Osteocyte (in vitro differentiated cells): ENCODE measurements around the gene MLN. TPM values are rescaled to one million over a fixed set of nuclear protein-coding genes. Genes with fewer than 3 reads are reported as not detected.

Experiments
- DNase-seq: peaks from one replicate; pipeline ENCODE4 v3.0.0; 2021; ENCODE audit warnings: mixed read lengths; ENCODE audit not compliant: unreplicated experiment; ENCODE audit errors: extremely low spot score
- H3K27ac Mint-ChIP-seq: one replicate; pipeline ENCODE4 v1.8.0; 2021; ENCODE audit warnings: mild to moderate bottlenecking, mixed read lengths; ENCODE audit not compliant: unreplicated experiment
- H3K27me3 Mint-ChIP-seq: one replicate; pipeline ENCODE4 v1.8.0; 2021; ENCODE audit warnings: mixed read lengths; ENCODE audit not compliant: unreplicated experiment
- H3K36me3 Mint-ChIP-seq: one replicate; pipeline ENCODE4 v1.8.0; 2021; ENCODE audit warnings: mixed read lengths; ENCODE audit not compliant: unreplicated experiment
- H3K4me1 Mint-ChIP-seq: one replicate; pipeline ENCODE4 v1.8.0; 2021; ENCODE audit warnings: mixed read lengths; ENCODE audit not compliant: unreplicated experiment
- H3K4me3 Mint-ChIP-seq: one replicate; pipeline ENCODE4 v1.8.0; 2021; ENCODE audit warnings: mild to moderate bottlenecking, moderate library complexity, mixed read lengths; ENCODE audit not compliant: unreplicated experiment
- H3K9me3 Mint-ChIP-seq: one replicate; pipeline ENCODE4 v1.8.0; 2021; ENCODE audit warnings: mixed read lengths; ENCODE audit not compliant: unreplicated experiment
- total RNA-seq: library from RNA; stranded (reverse); gene quantifications from 2 replicates; pipeline ENCODE4 v1.2.1, GENCODE V29; 2021
- TF ChIP-seq, protein P1 (sequence below): fragments of 200-600 bp; sonication (generic); IDR thresholded peaks from 2 replicates; pipeline ENCODE4 v1.5.0; 2021; ENCODE audit warnings: antibody characterized with exemption, mild to moderate bottlenecking, moderate library complexity

Gene MLN
- total RNA-seq, 1 donor from 2014 or later = not detected

DNA sequence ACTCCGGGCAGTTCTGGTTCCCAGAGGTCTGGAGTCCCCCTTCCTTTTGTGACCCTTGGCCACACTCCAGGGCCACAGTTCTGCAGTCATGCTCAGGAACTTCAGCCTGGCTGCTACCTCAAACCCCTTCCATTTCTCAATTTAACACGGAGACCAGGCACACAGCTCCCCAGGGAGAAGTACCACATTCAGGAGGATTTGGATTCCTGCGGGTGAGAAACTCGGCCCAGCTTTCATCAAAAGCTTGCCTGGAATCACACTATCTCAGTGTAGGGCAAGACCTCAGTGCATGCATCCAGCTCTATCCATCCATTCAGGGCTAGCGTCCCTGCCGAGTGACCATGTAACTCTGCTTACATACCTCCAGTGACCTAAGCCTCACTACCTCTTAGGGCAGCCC lies 40.3 kb downstream of the MLN start:
- DNase-seq = no peak
- H3K27ac Mint-ChIP-seq = no peak overlapping the region
- TF ChIP-seq, protein P1, sequence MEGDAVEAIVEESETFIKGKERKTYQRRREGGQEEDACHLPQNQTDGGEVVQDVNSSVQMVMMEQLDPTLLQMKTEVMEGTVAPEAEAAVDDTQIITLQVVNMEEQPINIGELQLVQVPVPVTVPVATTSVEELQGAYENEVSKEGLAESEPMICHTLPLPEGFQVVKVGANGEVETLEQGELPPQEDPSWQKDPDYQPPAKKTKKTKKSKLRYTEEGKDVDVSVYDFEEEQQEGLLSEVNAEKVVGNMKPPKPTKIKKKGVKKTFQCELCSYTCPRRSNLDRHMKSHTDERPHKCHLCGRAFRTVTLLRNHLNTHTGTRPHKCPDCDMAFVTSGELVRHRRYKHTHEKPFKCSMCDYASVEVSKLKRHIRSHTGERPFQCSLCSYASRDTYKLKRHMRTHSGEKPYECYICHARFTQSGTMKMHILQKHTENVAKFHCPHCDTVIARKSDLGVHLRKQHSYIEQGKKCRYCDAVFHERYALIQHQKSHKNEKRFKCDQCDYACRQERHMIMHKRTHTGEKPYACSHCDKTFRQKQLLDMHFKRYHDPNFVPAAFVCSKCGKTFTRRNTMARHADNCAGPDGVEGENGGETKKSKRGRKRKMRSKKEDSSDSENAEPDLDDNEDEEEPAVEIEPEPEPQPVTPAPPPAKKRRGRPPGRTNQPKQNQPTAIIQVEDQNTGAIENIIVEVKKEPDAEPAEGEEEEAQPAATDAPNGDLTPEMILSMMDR = no peak
- H3K36me3 Mint-ChIP-seq = peaks cover 1% of the 10 kb centered on the region
- H3K4me1 Mint-ChIP-seq = peaks cover 42% of the 10 kb centered on the region
- no peaks in the 10 kb centered on the region for H3K27me3 Mint-ChIP-seq
- peaks cover 9% of the 10 kb centered on the region for H3K9me3 Mint-ChIP-seq
- no peak overlapping the region for H3K4me3 Mint-ChIP-seq

DNA sequence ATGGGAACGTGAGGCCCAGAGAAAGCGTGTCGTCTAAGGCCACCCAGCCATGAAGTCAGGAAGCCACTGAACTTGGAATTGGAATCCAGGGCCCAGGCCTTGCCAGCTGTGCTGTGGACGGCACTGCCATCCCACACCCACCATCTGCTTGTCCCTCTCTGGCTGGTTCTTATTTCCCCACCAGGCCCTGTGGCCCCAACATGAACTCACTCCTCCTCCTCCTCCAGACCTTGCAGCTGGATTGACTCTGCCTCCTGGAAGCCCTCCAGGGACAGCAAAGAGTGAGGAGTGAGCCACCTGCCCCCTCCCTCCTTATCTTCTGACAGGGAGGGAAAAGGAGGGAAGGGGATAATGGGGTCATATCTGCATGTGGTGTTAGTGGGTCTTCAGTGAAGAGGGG lies 41.1 kb downstream of the MLN start:
- DNase-seq = no peak
- H3K4me1 Mint-ChIP-seq = peaks cover 39% of the 10 kb centered on the region
- H3K9me3 Mint-ChIP-seq = peaks cover 9% of the 10 kb centered on the region
- peaks cover 1% of the 10 kb centered on the region for H3K36me3 Mint-ChIP-seq
- no peak overlapping the region for H3K4me3 Mint-ChIP-seq
- TF ChIP-seq, protein P1 = no peak
- H3K27ac Mint-ChIP-seq = no peak overlapping the region
- H3K27me3 Mint-ChIP-seq = no peaks in the 10 kb centered on the region

DNA sequence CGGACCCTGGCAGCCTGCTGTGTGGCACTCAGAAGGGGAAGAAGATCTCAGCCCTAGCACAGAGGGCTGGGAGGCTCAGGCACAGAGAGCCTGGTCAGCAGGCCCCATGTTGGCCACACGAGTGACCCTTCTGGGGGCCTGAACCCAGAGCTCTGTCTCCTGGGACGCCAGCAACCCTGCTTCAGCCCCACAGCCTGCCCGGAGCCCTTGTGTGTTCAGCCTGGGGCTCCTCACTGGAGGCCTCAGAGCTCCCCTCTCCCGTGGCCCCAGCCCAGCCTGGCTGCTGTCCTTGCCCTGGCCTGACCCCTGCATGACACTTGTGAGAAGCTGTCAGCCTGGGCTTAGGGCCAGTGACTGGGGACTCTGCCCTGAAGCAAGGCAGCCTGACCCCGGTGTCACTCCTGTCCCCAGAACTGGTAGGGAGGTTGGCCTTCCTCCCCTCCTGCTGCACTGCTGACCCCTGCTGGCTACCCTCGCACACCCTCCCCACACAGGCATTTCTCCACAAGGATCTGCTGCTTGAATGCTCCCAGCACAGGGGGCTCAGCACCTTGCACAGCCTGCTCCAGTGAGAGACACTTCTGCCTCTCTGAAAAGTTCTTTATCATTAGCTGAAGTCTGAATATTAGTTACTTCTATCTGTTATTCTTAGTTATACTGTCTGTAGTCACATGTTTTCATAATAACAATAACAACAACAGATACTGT lies 41.7 kb downstream of the MLN start:
- TF ChIP-seq, protein P1 = peak; percentile 60
- H3K27me3 Mint-ChIP-seq = no peaks in the 10 kb centered on the region
- no peak overlapping the region for H3K27ac Mint-ChIP-seq
- H3K36me3 Mint-ChIP-seq = peaks cover 1% of the 10 kb centered on the region
- H3K9me3 Mint-ChIP-seq = peaks cover 6% of the 10 kb centered on the region
- no peak overlapping the region for H3K4me3 Mint-ChIP-seq
- DNase-seq = no peak
- peaks cover 46% of the 10 kb centered on the region for H3K4me1 Mint-ChIP-seq

DNA sequence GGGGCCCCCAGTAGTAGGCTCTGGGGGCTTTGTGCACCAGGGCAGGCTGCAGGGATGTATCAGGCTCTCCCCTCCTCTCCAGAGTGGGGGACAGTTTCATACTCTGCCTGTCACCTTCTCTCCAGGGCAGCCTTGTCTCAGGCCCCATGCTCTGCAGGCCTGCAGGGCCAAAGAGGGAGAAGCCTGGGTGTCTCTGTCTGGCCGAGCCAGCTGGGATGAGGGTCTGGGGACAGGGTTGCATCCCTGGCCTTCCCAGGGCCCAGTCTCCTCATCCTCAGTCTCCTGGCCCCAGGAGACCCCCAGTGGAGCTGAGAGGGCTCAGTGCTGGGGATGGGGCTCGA lies 42.3 kb downstream of the MLN start:
- peaks cover 3% of the 10 kb centered on the region for H3K9me3 Mint-ChIP-seq
- no peak overlapping the region for H3K4me3 Mint-ChIP-seq
- H3K36me3 Mint-ChIP-seq = no peaks in the 10 kb centered on the region
- peaks cover 48% of the 10 kb centered on the region for H3K4me1 Mint-ChIP-seq
- H3K27ac Mint-ChIP-seq = no peak overlapping the region
- DNase-seq = no peak
- TF ChIP-seq, protein P1 = no peak
- no peaks in the 10 kb centered on the region for H3K27me3 Mint-ChIP-seq

DNA sequence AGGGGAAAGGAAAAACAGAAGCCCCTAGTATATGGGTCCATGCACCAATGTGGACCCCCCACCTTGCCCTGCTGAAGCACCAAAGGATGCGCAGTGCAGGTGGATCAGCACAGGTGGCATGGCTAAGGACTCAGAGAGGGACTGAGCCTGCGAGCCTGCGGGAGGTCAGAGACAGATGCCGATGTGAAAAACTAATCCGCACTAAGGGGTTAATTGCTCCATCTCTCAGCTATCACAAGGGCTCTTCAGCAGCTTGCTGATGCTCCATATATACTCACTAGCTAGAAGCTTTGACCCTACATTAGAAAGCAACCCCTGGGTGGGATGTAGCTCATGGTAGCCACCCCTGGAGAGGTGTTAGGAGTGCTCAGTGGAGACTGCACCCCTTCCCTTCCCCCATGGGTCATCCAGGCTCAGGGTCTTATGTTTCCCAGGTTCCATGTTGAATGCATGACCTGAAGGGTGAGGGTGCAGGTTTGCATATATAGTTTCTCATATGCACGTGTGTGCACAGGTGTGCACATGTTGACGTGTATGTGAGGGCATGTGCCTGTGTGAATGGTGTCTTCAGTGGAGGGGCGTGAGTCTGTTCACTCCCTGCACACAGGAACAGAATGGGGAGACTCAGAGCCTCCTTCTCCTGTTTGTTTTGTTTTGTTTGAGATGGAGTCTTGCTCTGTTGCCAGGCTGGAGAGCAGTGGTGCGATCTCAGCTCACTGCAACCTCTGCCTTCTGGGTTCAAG lies 43.7 kb downstream of the MLN start:
- Mint-ChIP-seq H3K9me3 (no peaks in the 10 kb centered on the region), H3K27me3 (no peaks in the 10 kb centered on the region), H3K36me3 (no peaks in the 10 kb centered on the region), H3K4me1 (peaks cover 54% of the 10 kb centered on the region), H3K4me3 (no peak overlapping the region), H3K27ac (peak overlapping the region; percentile 23)
- TF ChIP-seq, protein P1 = no peak
- DNase-seq = no peak
